DMS153 treated with DMSO at 0.1 percent for 48 hours (cell line): Measurements from ENCODE around the gene PITPNC1.

ENCODE experiments used
- DNase-seq: peaks from one replicate; lab custom pipeline; 2025; ENCODE audit not compliant: unreplicated experiment; lab: John Stamatoyannopoulos, UW

Gene PITPNC1

GRCh38 chr17:67542219-67543114 is 165.4 kb downstream of the PITPNC1 start:
- no peak for DNase-seq

GRCh38 chr17:67544364-67544955 is 167.4 kb downstream of the PITPNC1 start:
- no peak for DNase-seq

- DNase-seq, result no peak
Measured at GRCh38 chr17:67546578-67547527, 169.8 kb downstream of the PITPNC1 start.

- no peak for DNase-seq
Measured at GRCh38 chr17:67548693-67549092, 171.6 kb downstream of the PITPNC1 start.

GRCh38 chr17:67549820-67550219 is 172.7 kb downstream of the PITPNC1 start:
- DNase-seq, result no peak

- DNase-seq, result no peak
Measured at GRCh38 chr17:67554634-67555033, 177.6 kb downstream of the PITPNC1 start.

- no peak for DNase-seq
Measured at GRCh38 chr17:67555855-67556254, 178.8 kb downstream of the PITPNC1 start.

- no peak for DNase-seq
Measured at GRCh38 chr17:67557052-67557845, 180.2 kb downstream of the PITPNC1 start.

GRCh38 chr17:67557921-67558320 is 180.8 kb downstream of the PITPNC1 start:
- no peak for DNase-seq

GRCh38 chr17:67558740-67559380 is 181.8 kb downstream of the PITPNC1 start:
- DNase-seq, result no peak

- no peak for DNase-seq
Measured at GRCh38 chr17:67559381-67559966, 182.4 kb downstream of the PITPNC1 start.

GRCh38 chr17:67562005-67562404 is 184.9 kb downstream of the PITPNC1 start:
- no peak for DNase-seq

- DNase-seq, result no peak
Measured at GRCh38 chr17:67563692-67564228, 186.7 kb downstream of the PITPNC1 start.

GRCh38 chr17:67565068-67565467 is 188.0 kb downstream of the PITPNC1 start:
- DNase-seq, result no peak

- no peak for DNase-seq
Measured at GRCh38 chr17:67566656-67567055, 189.6 kb downstream of the PITPNC1 start.

GRCh38 chr17:67569015-67569451 is 192.0 kb downstream of the PITPNC1 start:
- DNase-seq, result no peak

GRCh38 chr17:67569873-67570272 is 192.8 kb downstream of the PITPNC1 start:
- no peak for DNase-seq

- no peak for DNase-seq
Measured at GRCh38 chr17:67570797-67571196, 193.7 kb downstream of the PITPNC1 start.

- no peak for DNase-seq
Measured at GRCh38 chr17:67571478-67571877, 194.4 kb downstream of the PITPNC1 start.
